Measurements from ENCODE around the gene PRKAG2. TPM values are rescaled to one million over a fixed set of nuclear protein-coding genes. Genes with fewer than 3 reads are reported as not detected.
A peak's percentile ranks its signal among the peaks of the same experiment; 100 is the strongest.

The PRKAG2 gene
- total and polyA plus RNA-seq, 2 of the 8 experiments (the other 6 are each of a cell fraction or from before 2014, with no cell fraction given): 7.5 to 18.1 TPM

GRCh38 chr7:151833213-151833651, 43.7 kb downstream of the PRKAG2 start:
- FAIRE-seq (no peak), DNase-seq (ENCODE audit: low read depth in 1 of 2, low spot score in 2 of 2) (no peak)
- Histone ChIP-seq H3K79me2 (ENCODE audit: control insufficient read depth in 1 of 2, insufficient read depth in 2 of 2, low read length in 2 of 2) (no peaks in the 10 kb centered on the region), H4K5ac (ENCODE audit: insufficient read length, low read depth, low read length) (no peak overlapping the region), H3K79me1 (ENCODE audit: low read depth, low read length) (no peaks in the 10 kb centered on the region), H3K4me2 (ENCODE audit: insufficient read depth in 1 of 2, low read depth in 2 of 2, low read length in 2 of 2) (no peak overlapping the region), H3K14ac (ENCODE audit: insufficient read length) (no peak overlapping the region), H2BK15ac (ENCODE audit: low read length) (no peak overlapping the region), H3K4ac (replicated peaks; ENCODE audit: insufficient read length, low read depth, low read length) (no peak overlapping the region), H3K27ac (ENCODE audit: low read depth, low read length) (no peak overlapping the region), H2BK5ac (ENCODE audit: low read depth, low read length) (no peak overlapping the region), H4K20me1 (replicated peaks in 1 of 2; ENCODE audit: control insufficient read depth in 1 of 2, insufficient read depth in 2 of 2, low read length in 2 of 2) (no peaks in the 10 kb centered on the region), H3K23me2 (ENCODE audit: low read depth, low read length) (no peaks in the 10 kb centered on the region), H2BK120ac (replicated peaks; ENCODE audit: low read depth, low read length) (no peak overlapping the region), H2AFZ (ENCODE audit: low read length) (no peak overlapping the region), H3K36me3 (ENCODE audit: control insufficient read depth in 2 of 4, insufficient read depth in 4 of 4, low read length in 3 of 4) (no peaks in the 10 kb centered on the region), H3K4me1 (replicated peaks in 1 of 4; ENCODE audit: control insufficient read depth in 3 of 4, insufficient read depth in 4 of 4, low read length in 3 of 4) (peaks cover 0 to 21% (median 4%) of the 10 kb centered on the region in 4 experiments; a peak in 4 of 7 replicates), H2BK12ac (ENCODE audit: low read depth, low read length) (no peak overlapping the region), H3K18ac (ENCODE audit: extremely low read depth, low read length) (no peak overlapping the region), H3K9ac (replicated peaks in 1 of 4; ENCODE audit: extremely low read depth in 1 of 4, low read depth in 3 of 4, low read length in 3 of 4) (no peak overlapping the region), H3K56ac (replicated peaks; ENCODE audit: insufficient read length, low read depth, low read length) (no peak overlapping the region), H4K91ac (replicated peaks; ENCODE audit: insufficient read length, low read length) (no peak overlapping the region), H3K23ac (ENCODE audit: insufficient read length) (no peak overlapping the region), H3K9me3 (ENCODE audit: insufficient read depth in 2 of 2, low read depth in 1 of 2, low read length in 1 of 2) (no peaks in the 10 kb centered on the region), H4K8ac (ENCODE audit: extremely low read depth, insufficient read depth, low read length) (no peak overlapping the region), H2AK5ac (ENCODE audit: low read depth, low read length) (no peak overlapping the region), H3K4me3 (ENCODE audit: extremely low read depth in 1 of 4, insufficient read depth in 2 of 4, low read depth in 3 of 4, low read length in 4 of 4) (no peak overlapping the region), H2BK20ac (ENCODE audit: low read length) (no peak overlapping the region), H3K27me3 (replicated peaks in 1 of 4; ENCODE audit: control insufficient read depth in 3 of 4, extremely low read depth in 1 of 4, insufficient read depth in 3 of 4, low read length in 3 of 4) (no peaks in the 10 kb centered on the region)
- 79% methylated on average over 14 of the region's 14 CpGs; no CpG with 5 or more reads in 1 of the 2 experiments for WGBS, 2 experiments (ENCODE audit: extremely low coverage in 1 of 2, insufficient coverage in 1 of 2, insufficient read length in 1 of 2, insufficient replicate concordance in 2 of 2, low coverage in 1 of 2, low lambda C conversion rate in 2 of 2, missing lambda C conversion rate in 1 of 2)
- ChIA-PET CTCF (ENCODE audit: partially characterized antibody) (interaction anchor here (0.6 kb wide), 1 partner anchor 54 kb away, joined by 3 read pairs; no protein-coding TSS in a partner anchor), POLR2A (ENCODE audit: partially characterized antibody) (no interaction called here)
- peak; percentile 59; the same call in 1 of the 2 replicates for TF ChIP-seq KDM1A (IDR thresholded peaks at IDR 0.05; ENCODE audit: borderline replicate concordance, low read length)
- no peak for TF ChIP-seq EP300 (IDR thresholded peaks at IDR 0.05; ENCODE audit: borderline replicate concordance in 1 of 2, low read depth in 2 of 2, low read length in 2 of 2)
- no peak for TF ChIP-seq SIN3A (conservative IDR thresholded peaks at IDR 0.05 in 1 of 2, IDR thresholded peaks at IDR 0.05 in 1 of 2; ENCODE audit: low read depth in 1 of 2, low read length in 2 of 2)
- TF ChIP-seq TBP (IDR thresholded peaks at IDR 0.05; ENCODE audit: low read depth, low read length): no peak
- no peak for TF ChIP-seq SUZ12 (IDR thresholded peaks at IDR 0.05; ENCODE audit: low read length)
- TF ChIP-seq CREB1 (IDR thresholded peaks at IDR 0.05): no peak
- TF ChIP-seq CBX5 (IDR thresholded peaks at IDR 0.05; ENCODE audit: low read depth, low read length): no peak
- TF ChIP-seq TAF7 (optimal IDR thresholded peaks at IDR 0.05; ENCODE audit: borderline replicate concordance, low read depth, low read length): no peak
- 0 out of 4 replicates have a peak, but pooled peaks of 1 of the 2 experiments have one; percentile 50 for TF ChIP-seq HDAC2 (IDR thresholded peaks at IDR 0.05; ENCODE audit: borderline replicate concordance in 1 of 2, low read depth in 2 of 2, low read length in 2 of 2)

Measured in H1 (cell line).